Activated CD8-positive, alpha-beta memory T cell treated with anti-CD3 and anti-CD28 coated beads for 1 hour (primary cell): Measurements from ENCODE around the gene FAM120B.
"Not testable (repeated sequence)": the region's sequence is repeated elsewhere in the genome, so short reads cannot be mapped to it uniquely, and the experiment has no call there.

Source experiments
- DNase-seq, 2 donors: peaks; one replicate each; pipeline ENCODE4 v3.0.0-alpha.2; 2020; ENCODE audit warnings: low read depth in 1 of 2; ENCODE audit errors: extremely low read depth in 1 of 2

Gene FAM120B, protein sequence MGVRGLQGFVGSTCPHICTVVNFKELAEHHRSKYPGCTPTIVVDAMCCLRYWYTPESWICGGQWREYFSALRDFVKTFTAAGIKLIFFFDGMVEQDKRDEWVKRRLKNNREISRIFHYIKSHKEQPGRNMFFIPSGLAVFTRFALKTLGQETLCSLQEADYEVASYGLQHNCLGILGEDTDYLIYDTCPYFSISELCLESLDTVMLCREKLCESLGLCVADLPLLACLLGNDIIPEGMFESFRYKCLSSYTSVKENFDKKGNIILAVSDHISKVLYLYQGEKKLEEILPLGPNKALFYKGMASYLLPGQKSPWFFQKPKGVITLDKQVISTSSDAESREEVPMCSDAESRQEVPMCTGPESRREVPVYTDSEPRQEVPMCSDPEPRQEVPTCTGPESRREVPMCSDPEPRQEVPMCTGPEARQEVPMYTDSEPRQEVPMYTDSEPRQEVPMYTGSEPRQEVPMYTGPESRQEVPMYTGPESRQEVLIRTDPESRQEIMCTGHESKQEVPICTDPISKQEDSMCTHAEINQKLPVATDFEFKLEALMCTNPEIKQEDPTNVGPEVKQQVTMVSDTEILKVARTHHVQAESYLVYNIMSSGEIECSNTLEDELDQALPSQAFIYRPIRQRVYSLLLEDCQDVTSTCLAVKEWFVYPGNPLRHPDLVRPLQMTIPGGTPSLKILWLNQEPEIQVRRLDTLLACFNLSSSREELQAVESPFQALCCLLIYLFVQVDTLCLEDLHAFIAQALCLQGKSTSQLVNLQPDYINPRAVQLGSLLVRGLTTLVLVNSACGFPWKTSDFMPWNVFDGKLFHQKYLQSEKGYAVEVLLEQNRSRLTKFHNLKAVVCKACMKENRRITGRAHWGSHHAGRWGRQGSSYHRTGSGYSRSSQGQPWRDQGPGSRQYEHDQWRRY

DNA sequence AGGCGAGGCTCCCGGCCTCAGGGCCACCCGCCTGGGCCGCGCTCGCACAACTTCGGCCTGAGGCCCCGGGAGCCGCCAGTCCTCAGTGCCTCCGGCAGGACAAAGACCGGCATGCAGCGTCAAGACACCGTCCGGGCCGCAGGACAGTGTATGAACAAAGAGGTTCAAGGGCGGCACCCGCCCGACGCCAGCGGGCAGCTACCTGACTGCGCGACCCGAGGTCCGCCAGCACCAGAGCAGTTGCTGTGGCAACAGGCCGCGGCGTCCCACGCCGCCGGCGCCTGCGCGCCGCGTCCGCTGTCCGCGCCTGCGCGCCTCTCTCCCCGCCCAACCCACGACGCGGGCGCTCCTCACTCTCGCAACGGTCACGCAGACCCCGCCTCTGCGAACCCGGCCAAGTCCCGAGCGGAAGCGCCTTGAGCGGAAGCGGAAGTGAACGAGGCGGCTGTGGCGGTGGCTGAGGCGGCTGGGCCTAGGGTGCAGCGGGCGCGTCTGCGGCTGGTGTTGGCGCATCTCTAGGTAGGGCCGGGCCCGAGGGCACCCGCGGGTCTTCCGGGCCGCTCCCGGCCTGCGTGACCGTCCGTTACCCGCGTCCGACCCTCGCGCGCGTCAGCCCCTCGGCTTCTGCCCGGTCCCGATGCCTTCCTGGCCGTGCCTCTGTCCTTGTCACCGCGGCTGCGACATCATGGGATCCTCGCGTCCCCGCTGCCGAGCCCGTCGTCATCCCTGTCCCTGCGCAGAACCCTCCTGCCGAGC lies at the start of gene FAM120B:
FAM120B (plus strand) TSS at position 435 of the 756 bp plus-strand sequence. CDS start 10,633 bp downstream, outside the sequence.
- DNase-seq: peak; percentile 88 to 93

DNA sequence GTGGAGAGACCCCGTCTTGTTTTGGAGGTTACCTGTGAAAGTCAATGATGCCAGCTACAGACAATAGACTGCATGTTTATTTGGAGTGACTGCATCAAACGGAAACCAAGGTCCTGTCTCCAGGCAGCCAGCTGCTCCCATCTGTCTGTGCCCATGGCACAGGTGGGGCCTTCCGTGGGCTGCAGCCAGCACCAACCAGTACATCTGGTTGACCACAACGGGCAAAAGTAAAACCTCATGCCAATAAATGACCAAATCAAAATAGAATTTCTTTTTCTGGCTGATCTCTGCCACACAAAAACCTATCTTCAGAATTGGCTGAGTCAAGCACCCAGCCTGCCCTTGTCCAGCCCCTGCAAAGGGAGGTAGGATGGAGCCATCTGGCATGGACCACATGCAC lies 49.2 kb upstream of the FAM120B start:
- DNase-seq: no peak

DNA sequence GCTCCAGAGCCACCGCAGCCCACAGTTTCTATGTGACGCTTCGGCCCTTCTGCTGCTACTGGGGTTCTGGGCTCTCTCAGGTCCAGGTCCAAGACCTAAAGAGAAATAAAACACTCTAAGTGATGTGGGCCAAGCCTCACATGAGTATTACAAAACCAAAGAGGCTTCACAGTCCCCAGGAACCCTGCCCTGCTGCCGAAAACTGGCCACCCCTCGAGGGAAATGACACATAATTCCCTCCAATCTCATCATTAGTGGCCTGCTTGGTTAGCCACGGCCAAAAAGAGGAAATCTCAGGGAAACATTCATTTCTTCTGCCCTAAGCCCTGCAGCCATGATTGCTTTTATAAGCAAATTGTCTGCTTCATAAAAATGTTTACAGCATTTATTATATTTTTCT lies 48.2 kb upstream of the FAM120B start:
- DNase-seq: no peak

DNA sequence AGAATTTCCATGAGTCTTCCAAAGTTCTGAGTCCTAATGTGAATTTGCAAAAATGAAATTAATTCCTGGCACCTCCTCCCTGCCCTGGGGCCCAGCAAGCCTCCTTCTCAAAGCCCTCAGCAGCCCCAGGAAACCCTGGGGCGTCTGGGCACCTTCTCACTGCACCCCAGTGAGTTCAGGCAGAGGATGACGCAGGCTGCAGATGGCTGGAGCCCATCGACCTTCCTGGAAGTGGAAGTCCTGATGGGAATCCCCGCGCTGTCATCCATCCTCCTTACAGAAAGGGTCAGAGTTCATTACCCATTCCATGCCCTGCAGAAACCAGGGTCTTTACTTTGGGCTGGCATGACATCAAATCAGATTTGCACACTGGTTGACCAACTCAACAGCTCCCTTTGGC lies 47.3 kb upstream of the FAM120B start:
- no peak for DNase-seq

DNA sequence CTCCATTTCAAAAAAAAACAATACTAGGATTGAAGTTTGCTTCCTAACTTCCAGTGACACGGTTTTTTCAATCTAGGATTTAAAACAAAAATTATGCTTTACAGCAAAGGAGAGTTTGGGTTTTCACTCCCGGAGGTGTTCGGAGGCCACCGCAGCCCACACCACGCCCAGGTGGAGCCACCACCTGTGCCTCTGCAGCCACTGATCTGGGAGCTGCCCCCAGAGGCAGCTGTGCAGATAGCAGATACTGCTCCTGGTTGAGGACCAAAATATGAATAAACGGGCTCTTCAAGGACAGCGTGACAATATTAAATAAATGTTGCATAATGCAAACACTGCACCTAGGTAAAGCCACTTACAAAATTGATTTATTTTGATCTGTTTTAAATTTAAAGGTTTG lies 45.9 kb upstream of the FAM120B start:
- no peak for DNase-seq

DNA sequence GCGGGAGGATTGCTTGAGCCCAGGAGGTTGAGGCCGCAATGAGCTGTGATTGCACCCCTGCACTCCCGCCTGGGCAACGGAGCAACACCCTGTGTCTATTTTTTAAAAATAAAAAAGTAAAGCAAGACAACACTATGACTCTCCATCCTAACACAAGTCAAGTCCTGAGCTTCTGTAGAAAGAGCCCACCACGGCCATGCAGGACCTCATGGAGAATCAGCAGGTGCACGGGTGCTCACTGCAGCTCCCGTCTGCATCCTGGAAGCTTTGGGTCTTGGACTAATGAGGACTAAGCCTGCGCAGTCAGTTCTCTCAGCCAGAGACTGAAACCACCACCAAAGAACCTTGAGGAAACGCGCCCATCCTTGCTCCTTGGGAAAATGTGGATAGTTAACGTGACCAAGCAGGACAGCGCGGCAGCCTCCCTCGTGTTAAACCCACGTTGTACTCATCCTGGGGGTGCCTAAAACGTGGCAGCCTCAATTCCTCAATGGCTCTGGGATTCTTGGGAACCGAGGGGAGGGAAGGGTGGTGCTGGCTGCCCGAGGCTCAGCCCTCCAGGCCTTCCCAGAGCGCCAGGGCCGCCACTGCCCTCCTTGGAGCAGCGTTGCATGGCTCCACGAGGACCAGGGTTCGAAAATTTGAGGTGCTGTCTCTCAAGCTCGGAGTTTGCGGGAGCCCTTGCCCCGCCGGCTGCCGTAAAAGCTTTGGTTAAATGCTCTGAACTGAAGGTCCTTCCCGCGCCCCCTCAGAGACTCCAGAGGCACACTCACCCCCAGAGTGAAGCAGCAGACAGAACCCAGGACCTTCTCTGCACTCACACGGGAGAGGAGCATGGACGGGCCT lies 44.7 kb upstream of the FAM120B start:
- DNase-seq: no peak

DNA sequence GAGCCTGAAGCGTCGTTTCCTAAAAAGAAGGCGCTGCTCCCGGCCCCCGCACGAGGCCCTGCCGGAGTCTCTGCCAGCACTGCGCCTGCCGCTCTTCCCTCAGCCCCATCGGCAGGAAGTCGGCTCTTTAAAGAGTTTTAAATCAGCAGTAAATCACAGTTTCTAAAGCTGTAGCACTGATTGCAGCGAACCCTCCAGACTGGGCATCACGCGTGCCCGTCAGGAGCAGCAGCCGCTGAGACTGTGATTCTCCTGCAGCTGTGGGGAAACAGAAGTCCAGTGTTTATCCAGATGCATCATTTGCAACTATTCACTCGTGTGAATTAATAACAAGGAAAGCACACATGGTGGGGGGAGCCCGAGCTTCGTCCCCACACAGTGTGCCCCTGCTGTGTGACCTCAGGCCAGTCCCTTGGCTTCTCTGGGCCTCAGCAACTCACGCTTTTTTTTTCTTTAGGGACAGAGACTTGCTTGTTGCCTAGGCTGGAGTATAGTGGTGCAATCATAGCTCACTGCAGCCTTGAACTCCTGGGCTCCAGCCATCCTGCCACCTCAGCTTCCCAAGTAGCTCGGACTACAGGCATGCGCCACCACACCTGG lies 44.0 kb upstream of the FAM120B start:
- DNase-seq: no peak

DNA sequence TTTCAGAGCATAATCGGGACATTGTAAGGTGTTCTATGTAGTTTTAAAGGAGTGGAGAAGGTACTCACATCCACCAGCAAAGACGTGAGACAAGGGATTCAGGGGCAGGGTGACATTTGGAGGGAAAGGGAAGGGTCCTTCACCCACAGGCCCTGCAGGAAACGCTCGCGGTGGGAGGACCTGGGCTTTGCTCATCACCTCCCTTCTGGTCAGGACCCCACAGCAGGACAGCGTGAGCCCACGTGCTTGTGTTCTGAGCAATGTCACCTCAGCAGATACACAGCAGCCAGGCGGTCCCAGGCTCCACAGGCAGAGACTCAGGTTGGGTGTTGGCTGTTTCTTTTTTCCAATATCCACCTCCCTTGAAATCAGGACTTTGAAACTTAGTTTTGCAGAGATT lies 43.1 kb upstream of the FAM120B start:
- no peak for DNase-seq

DNA sequence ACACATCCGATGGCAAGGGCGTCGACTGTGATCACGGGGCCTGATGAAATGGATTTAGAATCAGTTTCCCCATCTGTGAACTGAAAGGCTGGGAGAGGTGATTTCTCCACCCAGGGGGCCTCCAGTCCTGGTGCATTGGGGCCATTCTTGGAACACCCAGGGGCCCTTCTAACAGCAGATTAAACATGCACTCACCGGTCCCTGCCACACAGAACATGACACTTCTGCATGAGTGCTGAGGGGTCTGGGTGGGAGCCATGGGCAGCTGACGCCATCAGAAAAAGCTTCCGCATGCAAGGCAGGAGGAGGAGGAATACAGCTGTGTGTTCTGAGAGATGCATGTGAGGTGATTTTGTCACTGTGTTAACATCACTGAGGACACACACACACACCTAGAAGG lies 42.5 kb upstream of the FAM120B start:
- no peak for DNase-seq

DNA sequence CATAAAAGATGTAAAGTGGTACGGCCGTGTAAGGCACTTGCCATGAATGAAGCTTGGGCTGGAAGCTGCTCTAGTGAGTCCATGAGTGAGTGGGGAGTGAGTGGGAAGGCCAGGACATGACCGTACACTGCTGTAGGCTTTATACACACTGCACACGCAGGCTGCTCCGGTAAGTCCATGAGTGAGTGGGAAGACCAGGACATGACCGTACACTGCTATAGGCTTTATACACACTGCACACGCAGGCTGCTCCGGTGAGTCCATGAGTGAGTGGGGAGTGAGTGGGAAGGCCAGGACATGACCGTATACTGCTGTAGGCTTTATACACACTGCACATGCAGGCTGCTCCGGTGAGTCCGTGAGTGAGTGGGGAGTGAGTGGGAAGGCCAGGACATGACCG lies 41.9 kb upstream of the FAM120B start:
- not testable (repeated sequence) for DNase-seq

DNA sequence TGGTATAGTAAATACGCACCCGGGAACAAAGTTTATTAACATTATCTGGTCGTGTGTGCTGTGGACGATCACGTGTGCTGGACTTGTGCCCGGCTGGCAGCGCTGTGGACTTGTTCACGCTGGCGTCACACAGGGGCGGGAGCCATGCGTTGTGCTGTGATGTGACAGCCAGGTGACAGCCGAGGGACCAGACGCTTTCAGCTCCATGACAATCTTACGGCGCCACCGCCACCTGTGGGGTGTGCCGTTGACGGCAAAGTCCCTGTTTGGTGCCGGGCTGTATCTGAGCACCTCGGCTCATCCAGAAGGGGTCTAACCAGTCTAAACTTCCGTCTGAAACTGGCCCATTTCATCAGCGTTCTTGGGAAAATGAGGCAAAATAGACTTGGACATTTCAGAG lies 40.9 kb upstream of the FAM120B start:
- DNase-seq: no peak

DNA sequence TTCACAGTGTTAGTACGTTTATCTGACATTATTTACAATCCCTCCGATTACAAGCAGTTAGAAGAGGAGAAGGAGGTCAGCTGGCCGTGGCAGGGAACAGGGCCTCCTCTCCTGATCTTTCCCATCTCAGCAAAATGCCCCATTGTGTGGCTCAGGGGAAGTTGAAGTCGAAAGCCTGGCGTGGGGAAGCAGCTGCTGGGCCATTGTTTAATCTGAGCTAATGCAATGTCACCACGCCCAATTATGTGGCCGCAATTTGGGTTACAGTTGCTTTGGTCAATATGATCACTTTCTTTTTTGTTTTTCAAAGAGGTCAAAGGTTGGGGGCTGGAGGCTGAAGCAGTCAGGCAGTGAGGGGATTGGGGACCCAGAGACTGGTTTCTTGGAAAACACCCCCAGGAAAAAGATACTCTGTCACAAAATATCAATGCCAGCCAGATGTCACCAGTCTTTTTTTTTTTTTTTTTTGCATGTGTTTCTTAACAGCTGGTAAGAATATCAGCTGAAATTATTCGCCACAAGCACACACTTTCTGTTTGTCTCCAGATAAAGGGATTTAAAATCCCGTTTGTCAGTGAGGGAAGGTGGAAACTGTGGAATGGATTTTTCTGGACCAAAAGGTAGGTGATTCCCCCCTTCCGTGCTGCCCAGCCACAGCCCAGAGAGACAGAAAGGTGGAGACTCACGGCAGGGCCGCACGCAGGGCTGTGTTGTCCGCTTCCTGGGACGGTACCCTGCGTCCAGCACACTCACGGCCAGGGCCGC lies 40.3 kb upstream of the FAM120B start:
- no peak for DNase-seq

DNA sequence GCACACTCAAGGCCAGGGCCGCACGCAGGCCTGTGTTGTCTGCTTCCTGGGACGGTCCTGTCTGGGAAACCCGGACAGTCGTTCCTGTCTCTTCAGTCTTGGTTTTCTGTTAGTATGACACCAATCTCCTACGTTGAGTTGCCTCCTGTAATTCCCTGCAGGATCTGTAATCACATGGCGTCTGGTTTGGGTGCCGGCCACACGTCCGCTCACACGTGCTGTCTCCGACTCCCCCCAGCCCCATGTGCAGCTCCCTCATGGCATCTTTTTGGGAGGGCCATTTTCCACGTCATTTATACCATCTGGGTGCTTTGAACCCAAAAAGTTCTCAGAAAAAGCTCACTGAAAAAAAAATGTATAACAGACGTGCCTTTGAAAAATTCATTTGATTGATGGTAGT lies 38.9 kb upstream of the FAM120B start:
- no peak for DNase-seq

DNA sequence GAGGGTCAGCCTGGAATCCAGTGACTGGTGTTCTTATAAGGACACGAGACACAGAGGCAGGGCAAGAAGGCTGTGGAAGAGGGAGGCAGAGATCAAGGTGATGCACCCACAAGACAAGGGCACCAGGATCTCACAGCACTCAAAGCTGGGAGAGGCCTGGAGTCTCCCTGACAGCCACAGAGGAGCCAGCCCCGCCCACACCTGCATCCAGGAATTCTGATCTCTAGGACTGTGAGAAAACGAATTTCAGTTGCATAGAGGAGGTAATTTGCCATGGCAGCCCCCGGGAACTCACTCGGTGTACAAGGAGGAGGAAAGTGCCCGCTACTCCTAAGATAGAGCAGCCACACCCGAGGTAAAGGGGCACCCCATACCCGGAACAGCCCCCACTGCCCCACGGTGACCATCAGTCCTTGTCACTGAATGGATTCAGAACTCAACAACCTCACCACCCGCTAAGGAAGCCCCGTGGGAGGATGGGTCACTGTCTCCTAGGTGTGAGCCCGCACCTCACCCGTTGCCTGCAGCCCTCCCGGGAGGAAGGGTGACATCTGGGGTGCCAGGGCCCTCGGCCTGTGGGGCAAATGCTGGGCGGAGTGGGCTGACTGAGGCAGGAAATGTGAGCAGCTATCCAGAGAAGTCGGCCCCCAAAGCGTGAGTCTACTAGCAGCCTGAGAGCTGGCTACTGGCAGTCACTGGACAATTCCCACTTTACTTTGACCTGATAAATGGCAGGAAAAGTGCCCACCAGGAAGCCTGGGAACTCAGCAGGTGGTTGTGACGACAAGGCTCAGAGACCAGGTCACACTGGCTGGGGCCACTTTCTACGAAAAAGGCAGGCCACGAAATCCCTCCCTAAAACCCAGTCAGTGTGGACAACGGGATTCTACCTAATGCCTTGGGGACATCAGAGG lies 38.1 kb upstream of the FAM120B start:
- no peak for DNase-seq

DNA sequence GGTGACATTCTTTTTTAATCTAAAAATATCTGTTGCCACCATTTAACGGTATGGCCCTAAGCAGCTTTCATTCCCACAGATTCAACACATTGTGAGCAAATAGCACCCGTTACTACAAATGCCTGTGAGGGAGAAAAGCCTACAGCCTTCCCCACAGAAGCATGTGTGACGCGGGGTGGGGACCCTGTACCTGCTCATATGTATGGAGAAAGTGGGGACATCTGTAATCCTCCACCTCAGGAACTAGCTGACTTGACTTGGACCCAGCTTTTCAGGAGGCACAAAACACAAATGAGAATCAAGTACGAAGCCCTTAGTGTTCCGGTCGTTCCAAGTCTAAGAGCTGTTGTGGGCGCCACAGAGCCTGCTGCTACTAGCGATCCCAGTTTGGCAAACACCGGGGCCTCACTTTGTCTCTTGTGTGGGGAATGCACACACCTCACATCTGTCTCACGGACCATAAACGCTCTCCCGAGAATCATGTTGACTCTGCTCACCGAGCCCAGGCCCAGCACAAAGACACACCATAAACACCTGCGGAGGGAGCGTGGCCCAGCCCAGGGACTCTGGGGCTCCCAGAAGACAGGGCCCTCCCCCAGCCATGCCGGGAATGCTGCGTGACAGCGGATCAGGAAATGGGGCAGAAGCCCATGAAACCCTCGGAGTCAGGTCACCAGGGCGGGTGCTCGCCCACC lies 37.3 kb upstream of the FAM120B start:
- DNase-seq: no peak

DNA sequence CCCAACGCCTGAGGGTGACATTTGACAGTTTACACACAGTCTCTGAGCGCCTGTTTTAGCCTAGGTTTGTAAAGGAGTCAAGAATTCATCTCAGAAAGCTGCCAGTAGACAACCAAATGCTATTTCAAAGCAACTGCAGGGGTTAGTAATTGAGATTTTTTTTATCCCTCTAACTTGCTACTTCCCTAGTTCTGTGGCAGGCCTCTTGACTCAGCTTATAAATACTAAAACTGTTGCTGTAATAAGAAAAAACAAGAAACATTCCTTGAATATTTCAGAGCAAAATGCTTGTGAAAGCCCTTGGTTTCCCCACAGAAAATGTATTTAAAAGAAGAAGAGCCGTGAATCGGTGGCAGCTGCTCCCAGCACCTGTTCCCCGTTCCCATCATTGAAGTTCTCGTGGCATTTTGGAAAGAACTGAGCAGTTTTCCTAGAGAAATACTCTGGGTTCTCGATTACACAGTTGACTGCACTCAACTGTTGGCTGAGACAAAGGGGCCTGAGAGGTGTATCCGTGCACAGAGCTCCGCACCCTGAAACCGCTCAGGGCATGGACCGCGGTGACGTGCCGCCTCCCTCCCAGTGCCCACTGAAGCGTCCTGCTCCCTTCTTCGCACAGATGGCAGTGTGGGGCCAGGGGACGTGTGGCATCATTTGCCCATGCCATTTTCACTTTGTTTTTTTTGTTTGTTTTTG lies 36.6 kb upstream of the FAM120B start:
- DNase-seq: no peak

DNA sequence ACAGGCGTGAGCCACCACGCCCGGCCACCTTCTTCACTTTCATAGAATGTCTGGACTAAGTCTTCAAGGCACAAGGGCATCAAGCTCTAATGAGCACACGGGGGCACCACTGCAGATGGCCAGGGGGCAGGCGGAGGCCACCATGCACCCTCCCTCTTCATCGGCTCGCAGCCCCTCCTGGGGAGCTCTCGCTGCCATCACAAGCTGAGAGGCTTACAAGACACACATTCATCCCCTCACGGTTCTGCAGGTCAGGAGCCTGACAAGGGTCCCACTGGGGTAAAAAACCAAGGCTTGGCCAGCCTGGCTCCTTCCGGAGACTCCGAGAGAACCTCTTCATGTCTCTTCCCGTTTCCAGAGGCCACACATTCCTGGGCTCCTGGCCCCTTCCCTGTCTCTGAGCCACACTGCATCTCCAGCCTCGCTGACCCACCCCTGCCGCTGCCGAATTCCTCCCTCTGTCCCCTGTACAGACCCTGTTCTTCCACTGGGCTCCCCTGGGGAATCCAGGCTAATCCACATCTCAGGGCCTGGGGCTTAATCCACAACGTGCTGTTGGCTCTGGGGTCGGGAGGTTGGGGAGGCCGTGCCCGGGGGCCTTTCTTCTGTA lies 35.5 kb upstream of the FAM120B start:
- no peak for DNase-seq
